Stimulated activated CD4-positive, alpha-beta T cell treated with anti-CD3 and anti-CD28 coated beads, Interleukin-2, amount 100 ng/mL, for 24 hours (primary cell): ENCODE data around the gene CMKLR1.

Experiments
- DNase-seq, 2 donors: peaks; one replicate each; pipeline ENCODE4 v3.0.0-alpha.2; 2020

The CMKLR1 gene

DNA sequence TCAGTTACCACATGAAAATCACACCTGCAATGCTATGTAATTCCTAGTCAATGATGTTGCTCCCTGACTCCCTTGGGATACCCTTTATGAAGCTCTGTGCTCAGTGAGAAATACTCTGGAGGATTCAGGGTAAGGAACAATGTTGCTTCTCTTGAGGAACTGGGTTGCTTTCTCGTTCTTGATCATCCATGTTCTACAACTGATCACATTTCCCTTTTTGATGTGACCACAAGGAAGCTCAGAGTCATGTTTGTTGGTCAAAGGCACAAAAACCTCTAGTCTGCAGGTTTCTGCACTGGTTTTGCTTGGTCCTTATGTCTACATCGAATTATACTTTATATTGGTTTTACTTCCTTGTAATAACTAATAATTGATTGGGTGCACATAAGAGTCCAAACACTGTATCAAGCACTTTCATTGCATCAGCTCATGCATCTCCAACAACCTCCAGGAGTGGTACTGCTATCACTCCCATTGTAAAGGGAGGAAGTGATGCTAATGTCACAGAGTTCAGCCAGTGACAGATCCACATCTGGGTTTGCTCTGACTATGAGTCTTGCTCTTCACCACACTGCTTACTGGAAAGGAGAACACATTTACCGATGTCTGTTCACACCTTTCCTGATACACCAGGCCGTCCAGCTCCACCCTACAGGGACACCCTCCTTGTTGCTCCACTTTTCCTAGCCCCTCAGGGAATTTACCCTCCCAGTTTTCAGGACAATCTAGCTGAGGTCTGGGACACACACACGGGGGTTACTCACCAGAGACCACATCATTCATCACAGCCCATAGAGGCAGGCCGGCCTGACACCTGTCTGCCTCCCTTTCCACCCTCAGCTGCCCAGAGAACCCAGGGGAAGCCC is 41.0 kb downstream of the CMKLR1 start:
- DNase-seq = no peak

DNA sequence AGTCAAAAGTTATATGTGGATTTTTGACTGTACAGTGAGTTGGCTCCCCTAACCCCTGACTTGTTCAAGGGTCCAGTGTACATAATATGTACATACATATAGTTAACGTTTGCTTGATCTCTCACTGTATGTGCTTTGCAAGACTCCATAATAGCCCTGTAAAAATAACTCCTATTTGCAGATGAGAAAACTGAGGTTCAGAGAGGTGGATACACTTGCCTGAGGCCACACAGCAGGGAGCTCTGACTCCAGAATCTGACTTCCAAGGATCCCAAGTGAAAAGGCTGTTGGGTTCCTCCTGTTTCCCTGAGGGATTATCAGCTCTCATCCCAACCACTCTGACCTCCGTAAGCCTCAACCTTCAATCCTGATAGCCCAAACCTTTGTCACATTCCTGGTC is 41.7 kb downstream of the CMKLR1 start:
- DNase-seq = no peak

DNA sequence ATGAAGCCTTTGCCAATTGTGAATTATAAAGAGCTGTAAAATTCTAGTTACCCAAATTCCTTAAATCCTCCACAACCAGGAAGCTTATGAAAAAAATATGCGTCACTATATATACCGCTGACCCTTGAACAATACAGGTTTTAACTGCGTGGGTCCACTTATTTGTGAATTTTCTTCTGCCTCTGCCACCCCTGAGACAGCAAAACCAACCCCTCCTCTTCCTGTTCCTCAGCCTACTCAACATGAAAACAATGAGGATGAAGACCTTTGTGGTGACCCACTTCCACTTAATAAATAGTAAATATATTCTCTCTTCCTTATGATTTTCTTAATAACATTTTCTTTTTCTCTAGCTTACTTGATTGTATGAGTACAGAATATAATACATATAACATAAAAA is 42.2 kb downstream of the CMKLR1 start:
- DNase-seq = no peak

DNA sequence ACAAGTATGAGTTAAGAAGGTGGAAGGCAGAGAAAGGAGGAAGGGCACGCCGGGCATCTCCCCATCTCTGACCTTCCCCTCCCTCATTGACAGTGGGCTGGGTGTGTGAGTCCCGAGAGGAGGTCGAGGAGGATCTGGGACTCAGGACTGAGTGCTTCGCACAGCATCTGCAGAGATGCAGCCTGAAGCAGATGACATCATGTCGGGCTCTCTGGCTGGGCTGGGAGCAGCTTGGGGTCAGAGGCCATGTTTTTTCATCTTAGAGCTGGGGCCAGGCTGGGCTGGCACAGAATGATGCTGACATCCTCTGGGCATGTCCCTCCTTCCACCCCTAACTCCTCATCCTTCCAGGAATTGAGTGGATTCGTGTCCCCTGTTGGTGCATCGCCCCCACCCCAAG is 43.5 kb downstream of the CMKLR1 start:
- DNase-seq = no peak

DNA sequence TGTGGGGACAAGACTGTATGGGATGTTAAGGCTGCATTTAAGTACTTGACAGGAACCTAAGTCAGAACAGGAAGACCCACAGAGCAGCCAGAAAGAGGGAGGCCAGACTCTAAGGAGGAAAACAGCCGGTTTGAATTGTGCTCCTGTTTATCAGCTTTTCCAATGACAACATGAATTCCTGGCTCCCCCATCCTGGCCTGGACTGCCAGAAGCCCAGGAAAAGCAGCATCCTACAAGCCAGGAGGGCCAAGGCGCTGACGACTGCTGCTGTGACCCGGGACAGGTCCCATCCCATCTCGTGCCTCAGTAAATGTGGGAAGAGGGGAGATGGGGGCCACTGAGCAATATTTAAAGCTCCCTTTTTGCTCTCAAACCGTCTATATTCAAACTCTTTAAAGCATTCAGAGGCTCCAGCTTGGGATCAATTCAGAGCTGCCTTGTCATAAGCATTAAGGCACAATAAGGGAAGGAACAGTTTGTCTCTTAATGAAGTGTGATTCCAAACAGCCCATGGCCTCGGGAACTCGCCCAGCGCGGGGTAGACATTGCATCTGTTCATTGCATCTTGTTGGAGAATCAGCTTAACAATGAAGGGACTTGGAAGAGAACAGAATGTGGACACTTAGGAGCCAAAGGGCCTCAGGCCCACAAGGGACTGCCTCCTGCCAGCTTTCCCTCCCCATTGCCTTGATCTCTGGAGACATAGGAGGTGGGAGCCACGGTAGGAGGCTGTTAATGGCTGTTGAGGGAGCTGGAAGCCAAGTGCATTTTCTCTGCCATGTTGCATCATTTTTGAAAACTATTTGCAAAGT is 49.6 kb downstream of the CMKLR1 start:
- DNase-seq = no peak

DNA sequence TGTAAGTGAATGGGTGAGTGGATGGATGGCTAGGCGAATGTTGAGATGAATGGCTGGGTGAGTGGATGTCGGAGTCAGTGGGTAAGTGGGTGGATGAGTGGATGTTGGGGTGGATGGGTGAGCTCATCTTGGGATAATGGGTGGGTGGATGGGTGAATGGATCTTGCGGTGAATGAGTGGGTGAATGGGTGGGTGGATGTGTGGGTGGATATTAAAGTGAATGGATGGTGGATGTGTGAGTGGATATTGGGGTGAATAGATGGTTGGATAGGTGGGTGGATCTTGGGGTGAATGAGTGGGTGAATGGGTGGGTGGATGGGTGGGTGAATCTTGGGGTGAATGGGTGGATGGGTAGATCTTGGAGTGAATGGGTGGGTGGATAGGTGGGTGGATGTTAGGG is 51.9 kb downstream of the CMKLR1 start:
- DNase-seq = no peak

DNA sequence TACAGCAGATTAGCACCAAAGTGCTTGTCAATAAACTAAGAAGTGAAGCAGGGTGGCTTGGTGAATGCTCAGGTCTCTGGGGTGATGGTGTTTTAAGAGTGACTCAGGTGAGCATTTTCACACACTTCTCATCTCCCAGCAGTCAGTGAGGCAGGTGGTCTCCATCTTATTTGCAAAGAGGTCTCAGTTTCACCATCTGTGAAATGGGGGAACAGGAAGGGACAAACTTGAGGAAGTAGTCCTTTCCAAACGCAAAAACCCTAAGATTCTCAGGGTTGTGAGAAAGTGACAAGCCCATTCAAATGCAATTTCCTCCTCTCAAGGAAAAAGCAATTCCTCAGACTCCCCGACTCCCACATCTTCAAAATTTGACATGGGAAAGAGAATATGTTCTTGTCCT is 54.1 kb downstream of the CMKLR1 start:
- no peak for DNase-seq

DNA sequence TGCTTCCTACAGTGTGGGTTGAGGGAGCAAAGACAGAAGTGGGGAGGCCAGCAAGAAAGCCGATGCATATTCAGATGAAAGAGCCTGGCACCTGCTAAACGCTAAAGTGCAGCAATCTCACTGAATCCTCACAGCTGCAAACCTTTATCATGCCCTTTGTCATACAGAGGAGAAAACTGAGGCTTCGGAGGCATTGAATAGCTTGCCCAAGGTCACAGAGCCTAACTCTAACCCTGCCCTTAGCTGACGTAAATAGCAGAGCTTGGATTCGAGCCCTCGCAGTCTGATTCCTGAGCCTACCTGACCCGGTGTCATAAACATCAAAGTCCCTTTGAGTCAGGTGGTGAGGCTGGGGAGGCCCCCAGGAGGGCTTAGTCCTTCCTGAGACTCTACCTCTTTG is 54.9 kb downstream of the CMKLR1 start:
- no peak for DNase-seq

DNA sequence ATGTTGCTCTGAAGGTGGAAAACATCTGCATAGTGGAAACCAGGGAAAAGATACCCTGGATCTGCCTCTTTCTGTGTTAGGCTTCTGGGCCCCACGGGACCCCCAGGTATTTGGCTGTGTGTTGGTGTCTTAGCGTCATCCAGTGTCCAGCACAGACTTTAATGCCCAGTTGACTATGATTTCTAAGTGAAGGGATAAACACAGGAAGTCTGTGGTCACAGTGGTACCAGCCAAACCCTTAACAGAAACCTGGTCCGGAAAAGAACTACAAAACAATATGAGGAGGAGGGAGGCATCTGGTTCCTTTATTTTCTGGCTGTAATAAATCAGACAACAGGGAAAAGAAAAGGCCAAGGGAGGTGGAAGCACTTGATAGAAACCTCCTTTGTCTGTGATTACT is 56.4 kb downstream of the CMKLR1 start:
- no peak for DNase-seq

DNA sequence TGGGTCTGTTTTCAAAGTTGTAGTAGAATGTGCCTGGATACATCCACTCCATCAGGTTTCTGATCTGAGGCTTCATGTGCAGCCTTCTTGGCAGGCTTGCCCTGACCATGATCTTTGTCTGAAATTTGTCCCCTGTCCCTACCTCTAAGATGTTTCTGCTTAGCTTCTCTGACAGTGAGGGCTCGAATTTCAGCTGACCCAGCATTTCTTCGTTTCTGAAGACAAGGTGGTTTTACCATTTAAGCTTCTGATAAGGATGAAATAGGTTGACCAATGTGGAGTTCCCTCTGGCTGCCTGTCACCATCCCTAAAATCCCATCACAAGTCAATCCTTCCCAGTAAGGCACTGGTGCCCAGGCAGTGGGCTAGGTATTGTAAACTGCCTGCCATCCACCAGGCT is 57.0 kb downstream of the CMKLR1 start:
- DNase-seq = no peak

DNA sequence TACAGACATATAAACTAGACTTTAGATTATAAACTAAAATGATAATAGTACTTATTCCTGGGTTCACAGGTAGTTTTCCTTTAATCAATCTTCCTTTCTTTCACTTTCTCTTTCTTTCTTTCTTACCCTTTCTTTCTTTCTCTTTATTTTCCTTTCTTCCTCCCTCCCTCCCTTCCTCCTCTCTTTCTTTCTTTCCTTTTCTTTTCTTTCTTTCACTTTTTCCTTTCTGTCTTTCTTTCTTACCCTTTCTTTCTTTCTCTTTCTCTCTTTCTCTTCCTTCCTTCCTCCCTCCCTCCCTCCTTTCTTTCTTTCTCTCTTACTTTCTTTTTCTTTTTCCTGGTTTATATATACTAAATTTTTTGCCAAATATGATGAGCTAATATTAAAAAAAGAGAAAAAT is 61.5 kb downstream of the CMKLR1 start:
- DNase-seq = no peak

DNA sequence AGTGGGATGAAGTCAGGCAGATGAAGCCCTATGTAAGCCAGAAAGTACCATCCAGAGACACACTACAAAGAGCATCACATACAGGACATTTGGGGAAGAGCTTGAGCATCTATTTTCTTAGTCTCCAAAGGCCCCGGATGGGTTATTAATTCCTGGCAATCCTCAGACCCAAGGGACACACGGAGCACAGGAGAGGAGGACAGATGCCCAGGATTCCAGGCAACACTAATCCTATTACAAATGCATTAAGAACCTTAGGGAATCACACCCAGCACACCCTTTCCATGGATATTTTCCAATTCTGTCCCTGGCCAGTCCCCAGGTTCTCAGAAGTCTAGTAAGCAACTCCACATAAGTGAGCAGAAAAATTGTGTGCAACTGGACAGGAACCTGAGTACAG is 65.9 kb downstream of the CMKLR1 start:
- DNase-seq = no peak

DNA sequence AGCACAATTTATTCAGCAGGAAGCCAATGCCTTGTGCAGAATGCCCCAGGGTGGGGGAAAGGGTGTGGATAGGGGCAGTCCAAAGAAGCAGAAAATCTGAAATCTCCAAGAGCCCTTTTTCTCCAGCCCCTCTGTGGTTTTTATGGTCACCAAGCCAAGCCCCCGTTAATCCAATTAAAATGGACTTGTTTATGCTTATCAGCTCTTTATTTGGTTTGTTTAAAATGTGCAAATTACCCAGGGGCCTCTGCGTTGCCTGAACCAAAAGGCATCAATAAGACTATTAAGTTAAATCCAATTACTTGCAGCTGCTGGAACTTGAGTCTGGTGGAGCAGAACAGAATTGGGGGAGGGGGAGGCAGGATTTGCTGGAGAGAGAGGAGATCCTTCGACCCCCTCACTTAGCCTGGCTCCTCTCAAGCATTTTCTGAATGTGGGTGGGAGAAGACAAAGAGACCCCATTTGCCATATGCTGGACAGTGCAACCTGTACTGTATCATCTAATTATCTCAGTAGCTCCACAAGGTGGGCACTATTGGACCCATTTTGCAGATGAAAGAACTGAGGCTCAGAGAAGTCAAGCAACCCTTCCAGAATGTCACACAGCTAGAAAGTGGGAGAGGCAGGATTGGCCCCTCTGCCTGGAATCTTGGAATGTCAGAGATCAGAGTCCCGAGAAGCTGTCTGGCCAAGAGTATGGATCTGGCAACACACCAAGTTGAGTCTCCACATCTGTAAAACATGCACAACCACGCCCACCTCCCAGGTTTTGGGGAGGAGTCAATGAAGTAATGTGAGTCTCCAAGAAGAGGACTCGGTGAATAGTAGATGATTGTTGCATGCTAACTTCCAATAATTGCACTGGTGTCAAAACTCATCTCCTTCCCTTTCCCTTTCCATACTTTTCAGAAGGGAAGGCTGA is 66.9 kb downstream of the CMKLR1 start:
- DNase-seq = no peak

DNA sequence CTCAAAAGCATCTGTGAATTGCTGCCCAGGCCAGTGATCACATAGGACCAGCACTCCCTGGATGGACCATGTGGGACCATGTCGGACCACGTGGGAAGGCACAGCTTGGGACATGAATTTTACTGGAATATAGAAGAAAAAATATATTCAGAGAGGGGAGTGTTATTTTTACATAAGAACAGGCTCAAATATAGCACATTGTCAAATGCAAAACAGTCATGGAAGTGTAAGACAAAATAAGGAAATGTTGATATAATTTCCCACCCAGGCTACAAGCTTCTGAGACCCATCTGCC is 68.3 kb downstream of the CMKLR1 start:
- DNase-seq = no peak

DNA sequence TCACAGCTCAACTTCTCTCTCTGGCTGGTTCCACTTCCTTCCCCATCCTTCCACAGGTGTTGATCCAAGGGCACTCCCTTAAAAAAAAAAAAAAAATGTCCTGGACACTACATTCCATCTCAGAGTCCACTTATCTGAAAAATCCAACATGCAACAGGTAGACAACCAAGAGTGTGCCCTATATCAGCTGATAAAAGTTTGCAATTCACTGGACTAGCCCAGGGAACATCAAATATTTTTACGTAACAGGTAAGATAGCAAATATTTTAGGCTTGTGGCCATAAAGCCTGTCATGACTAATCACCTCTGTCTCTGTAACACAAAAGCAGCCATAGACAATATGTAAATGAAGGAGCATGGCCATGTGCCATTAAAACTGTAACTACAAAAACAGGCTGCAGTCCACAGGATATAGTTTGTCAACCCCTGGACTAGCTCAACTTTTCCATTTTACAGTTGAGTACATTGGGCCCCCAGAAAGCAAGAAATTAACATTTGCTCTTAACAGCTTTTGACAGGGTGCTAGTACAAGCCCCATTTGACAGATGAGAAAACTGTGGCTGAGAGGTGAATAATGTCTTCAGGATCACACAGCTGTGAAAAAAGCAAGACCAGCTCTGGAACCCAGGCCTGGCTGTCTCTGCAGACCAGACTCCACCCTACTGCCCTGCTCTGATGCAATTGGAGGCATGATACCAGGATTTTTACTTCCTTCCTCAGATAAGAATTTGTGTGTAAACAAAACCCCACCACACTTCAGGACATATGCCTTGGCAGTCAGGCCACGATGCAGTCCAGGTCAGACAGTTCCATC is 68.9 kb downstream of the CMKLR1 start:
- no peak for DNase-seq

DNA sequence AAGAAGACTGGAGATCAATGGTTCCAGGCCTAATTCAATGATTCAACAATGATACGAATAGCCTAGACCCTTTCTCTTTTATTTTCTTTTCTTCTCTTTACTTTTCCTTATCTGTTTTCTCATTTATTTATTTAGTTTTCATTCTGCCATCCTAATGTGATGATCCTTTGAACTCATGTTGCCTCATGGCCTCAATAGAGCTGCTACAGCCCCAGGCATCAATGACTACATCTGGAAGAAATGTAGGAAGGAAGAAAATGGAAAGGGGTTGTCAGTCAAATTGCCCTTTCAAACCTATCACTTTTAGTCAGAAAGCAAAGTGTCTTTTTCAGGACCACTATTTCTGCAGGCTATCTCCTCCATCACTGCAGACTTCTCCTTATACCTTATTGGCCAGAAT is 69.9 kb downstream of the CMKLR1 start:
- no peak for DNase-seq

DNA sequence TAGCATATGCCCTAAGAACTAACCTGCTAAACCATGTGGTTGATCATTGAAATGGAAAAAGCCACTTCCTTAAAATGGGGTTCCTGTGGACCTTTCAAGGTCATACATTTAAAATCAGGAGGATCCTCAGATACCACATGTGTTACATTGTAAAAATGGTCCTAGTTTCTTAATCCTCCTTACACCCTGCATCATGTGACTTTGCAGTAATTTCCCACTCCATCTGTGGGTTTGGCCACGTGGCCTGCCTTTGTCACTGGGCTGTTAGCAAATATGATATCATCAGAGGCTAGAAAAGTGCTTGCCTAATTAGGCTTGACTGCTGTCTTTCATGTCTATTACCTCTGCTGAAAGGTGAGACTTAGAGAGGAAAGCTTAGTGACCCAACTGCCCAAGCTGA is 70.7 kb downstream of the CMKLR1 start:
- DNase-seq = no peak

DNA sequence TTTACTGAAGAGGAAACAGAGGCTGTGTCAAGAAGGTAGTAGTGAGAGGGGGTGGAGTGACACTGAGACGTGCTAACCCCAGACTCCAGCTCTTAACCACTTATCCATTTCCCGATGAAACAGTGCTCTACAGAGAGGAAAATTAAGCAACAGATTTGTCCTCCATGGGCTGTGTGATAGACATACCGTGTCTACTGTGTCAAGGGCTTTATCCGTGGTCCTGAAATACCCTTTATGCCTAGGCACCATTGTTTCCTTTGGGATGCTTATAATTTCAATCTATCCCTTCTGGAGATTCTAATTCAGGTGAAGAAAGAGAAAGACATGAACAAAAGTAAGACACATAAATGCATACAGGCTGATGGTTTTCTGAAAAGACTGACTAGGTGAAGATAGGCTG is 71.7 kb downstream of the CMKLR1 start:
- DNase-seq = no peak

DNA sequence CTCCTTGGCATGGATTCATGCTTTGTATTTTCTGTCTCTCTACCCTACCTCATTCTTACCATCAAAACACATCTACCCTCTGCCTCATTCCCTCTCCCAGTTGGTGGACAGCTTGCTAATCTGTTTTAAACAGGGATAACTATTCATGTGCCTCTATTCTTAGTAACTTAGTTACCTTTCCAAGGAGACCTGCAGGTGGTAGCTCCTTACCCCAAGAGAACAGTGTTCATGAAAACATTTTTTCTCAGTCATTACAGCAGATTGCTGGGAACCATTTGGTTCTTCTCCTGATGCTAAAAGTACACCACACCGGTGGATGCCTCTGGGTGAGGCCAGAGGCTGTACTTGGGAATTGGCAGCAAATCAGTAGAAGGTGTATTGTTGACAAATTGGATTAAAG is 73.0 kb downstream of the CMKLR1 start:
- no peak for DNase-seq

DNA sequence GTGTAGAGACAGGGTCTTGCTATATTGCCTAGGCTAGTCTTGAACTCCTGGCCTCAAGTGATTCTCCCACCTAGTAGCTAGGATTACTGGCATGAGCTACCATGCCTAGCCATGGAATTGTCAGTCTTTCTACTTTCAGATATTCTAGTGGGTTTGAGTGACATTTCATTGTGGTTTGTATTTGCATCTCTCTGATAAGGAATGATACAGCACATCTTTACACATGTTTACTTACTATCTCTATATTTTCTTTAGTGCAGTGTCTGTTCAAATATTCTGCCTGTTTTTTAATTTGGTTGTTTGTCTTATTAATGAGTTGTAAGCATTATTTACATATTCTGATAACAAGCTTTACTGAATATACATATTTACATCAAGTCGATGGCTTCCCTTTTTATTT is 73.6 kb downstream of the CMKLR1 start:
- DNase-seq = no peak

DNA sequence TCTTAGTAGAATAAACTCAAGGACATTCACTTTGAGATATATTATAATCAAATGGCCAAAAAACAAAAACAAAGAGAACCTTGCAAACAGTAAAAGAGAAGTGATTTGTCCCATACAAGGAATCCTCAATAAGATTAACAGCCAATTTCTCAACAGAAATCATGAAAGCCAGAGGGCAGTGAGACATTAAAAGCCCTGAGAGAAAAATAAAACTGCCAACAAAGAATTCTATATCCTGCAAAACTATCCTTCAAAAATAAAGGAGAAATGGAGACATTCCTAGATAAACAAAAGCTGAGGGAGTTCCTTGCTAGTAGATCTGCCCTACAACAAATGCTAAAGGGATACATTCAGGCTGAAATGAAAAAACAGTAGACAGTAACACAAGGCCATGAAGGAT is 78.1 kb downstream of the CMKLR1 start:
- no peak for DNase-seq

DNA sequence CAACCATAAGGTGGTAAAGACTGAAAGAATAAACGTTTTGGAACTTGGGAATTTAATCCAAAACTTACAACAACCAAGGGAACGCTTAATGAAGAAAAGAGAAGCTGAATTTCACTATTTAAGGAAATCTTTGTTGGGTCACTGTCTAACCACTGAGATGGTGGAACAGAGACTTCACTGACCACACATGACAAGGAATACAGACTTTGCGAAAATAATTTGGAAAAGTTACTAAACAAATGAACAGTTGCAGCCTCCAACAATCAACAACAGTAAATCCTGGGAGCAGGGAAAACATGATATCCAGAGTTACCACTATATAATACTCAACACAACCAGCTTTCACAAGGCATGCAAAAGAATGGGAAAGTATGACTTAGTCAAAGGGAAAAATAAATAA is 79.1 kb downstream of the CMKLR1 start:
- DNase-seq = no peak
